Measurements from ENCODE around the gene PRPF40A. TPM values are rescaled to one million over a fixed set of nuclear protein-coding genes. Genes with fewer than 3 reads are reported as not detected.

The PRPF40A gene
- total and polyA plus RNA-seq, 2 experiments from 2014 or later, result 254 to 261 TPM

DNA sequence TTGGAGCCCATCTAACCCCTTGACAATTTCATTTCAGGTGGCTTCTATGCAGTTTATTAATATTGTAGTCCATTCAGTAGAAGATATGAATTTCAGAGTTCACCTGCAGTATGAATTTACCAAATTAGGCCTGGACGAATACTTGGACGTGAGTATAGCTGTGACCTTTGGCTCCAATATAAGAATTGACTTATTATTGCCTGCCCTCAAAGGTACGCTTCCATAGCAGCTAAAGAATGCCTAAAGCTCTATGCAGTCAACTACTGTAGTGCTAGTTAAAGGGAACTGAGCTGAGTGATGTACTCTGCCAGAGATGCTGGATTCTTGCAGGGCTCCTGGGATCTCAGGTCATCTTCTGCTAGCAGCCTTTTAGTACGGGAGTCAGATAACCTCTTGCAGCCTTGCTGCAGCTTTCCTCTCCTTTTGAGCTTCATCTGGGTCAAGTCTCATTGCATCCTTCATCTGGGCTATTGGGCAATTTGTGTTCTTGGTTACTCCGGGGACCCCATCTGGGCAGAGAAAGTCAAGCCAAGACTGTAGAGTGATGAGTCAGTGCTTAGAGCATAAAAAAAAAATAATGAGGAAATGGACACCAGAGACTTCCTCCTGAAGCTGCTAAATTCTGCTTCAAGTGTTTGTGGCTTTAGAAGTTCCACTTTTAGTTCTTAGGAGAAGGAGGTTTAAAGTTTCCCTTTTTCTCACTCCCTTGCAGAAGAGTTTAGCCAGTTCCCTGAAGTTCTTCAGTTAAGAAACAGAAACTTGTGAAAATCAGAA is 105.6 kb downstream of the PRPF40A start (continued):
- TF ChIP-seq, protein P1, sequence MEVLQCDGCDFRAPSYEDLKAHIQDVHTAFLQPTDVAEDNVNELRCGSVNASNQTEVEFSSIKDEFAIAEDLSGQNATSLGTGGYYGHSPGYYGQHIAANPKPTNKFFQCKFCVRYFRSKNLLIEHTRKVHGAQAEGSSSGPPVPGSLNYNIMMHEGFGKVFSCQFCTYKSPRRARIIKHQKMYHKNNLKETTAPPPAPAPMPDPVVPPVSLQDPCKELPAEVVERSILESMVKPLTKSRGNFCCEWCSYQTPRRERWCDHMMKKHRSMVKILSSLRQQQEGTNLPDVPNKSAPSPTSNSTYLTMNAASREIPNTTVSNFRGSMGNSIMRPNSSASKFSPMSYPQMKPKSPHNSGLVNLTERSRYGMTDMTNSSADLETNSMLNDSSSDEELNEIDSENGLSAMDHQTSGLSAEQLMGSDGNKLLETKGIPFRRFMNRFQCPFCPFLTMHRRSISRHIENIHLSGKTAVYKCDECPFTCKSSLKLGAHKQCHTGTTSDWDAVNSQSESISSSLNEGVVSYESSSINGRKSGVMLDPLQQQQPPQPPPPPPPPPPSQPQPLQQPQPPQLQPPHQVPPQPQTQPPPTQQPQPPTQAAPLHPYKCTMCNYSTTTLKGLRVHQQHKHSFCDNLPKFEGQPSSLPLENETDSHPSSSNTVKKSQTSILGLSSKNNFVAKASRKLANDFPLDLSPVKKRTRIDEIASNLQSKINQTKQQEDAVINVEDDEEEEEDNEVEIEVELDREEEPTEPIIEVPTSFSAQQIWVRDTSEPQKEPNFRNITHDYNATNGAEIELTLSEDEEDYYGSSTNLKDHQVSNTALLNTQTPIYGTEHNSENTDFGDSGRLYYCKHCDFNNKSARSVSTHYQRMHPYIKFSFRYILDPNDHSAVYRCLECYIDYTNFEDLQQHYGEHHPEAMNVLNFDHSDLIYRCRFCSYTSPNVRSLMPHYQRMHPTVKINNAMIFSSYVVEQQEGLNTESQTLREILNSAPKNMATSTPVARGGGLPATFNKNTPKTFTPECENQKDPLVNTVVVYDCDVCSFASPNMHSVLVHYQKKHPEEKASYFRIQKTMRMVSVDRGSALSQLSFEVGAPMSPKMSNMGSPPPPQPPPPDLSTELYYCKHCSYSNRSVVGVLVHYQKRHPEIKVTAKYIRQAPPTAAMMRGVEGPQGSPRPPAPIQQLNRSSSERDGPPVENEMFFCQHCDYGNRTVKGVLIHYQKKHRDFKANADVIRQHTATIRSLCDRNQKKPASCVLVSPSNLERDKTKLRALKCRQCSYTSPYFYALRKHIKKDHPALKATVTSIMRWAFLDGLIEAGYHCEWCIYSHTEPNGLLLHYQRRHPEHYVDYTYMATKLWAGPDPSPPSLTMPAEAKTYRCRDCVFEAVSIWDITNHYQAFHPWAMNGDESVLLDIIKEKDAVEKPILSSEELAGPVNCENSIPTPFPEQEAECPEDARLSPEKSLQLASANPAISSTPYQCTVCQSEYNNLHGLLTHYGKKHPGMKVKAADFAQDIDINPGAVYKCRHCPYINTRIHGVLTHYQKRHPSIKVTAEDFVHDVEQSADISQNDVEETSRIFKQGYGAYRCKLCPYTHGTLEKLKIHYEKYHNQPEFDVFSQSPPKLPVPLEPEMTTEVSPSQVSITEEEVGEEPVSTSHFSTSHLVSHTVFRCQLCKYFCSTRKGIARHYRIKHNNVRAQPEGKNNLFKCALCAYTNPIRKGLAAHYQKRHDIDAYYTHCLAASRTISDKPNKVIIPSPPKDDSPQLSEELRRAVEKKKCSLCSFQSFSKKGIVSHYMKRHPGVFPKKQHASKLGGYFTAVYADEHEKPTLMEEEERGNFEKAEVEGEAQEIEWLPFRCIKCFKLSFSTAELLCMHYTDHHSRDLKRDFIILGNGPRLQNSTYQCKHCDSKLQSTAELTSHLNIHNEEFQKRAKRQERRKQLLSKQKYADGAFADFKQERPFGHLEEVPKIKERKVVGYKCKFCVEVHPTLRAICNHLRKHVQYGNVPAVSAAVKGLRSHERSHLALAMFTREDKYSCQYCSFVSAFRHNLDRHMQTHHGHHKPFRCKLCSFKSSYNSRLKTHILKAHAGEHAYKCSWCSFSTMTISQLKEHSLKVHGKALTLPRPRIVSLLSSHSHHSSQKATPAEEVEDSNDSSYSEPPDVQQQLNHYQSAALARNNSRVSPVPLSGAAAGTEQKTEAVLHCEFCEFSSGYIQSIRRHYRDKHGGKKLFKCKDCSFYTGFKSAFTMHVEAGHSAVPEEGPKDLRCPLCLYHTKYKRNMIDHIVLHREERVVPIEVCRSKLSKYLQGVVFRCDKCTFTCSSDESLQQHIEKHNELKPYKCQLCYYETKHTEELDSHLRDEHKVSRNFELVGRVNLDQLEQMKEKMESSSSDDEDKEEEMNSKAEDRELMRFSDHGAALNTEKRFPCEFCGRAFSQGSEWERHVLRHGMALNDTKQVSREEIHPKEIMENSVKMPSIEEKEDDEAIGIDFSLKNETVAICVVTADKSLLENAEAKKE (CRISPR knock-in tag; IDR thresholded peaks at IDR 0.05), result no peak
- TF ChIP-seq NANOG (IDR thresholded peaks at IDR 0.05; ENCODE audit: borderline replicate concordance), result no peak
- TF ChIP-seq POLR2AphosphoS5 (IDR thresholded peaks at IDR 0.05; ENCODE audit: low read depth), result no peak

DNA sequence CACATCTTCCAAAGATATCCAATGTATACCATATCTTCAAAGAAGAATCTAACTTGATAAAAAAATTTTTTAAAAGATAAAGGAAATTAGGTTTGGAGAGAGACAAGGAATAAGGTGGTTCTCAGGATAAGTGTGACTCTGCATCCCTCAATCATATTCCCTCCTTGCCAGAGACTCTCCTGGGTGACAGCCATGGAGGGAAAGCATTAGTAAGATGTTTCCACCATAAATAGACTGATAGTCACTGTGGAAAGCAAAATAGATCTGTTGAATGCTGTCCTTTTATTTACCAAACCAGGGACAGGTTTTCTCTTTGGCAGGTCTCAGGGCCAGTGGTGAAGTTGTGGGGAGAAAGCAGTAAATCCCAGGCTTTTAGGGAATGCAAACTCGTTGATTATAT is 107.6 kb downstream of the PRPF40A start:
- peaks cover 1% of the 10 kb centered on the region for H3K27me3 Mint-ChIP-seq (ENCODE audit: insufficient read depth, low read depth, poor library complexity)
- Histone ChIP-seq H3K27me3 (ENCODE audit: insufficient read depth) (no peaks in the 10 kb centered on the region), H3K4me2 (no peak overlapping the region), H3K79me2 (replicated peaks; ENCODE audit: insufficient read depth) (no peaks in the 10 kb centered on the region), H3K4me1 (ENCODE audit: insufficient read depth) (no peaks in the 10 kb centered on the region), H4K20me1 (replicated peaks; ENCODE audit: insufficient read depth) (peaks cover 2% of the 10 kb centered on the region; the same call in 1 of the 2 replicates), H3K36me3 (ENCODE audit: insufficient read depth) (0 out of 2 replicates have a peak, but pooled peaks cover 5% of the 10 kb centered on the region), H3F3A (replicated peaks; ENCODE audit: low read depth) (no peaks in the 10 kb centered on the region), H3K4me3 (no peak overlapping the region), H3K27ac (ENCODE audit: low read depth) (no peak overlapping the region), H2AFZ (no peak overlapping the region), H3K9me2 (ENCODE audit: insufficient read depth) (no peaks in the 10 kb centered on the region)
- H3K4me3 Mint-ChIP-seq, result no peak overlapping the region
- DNase-seq (ENCODE audit: low spot score) (no peak), ATAC-seq (no peak)
- no peaks in the 10 kb centered on the region for H3K9me3 Mint-ChIP-seq
- peaks cover 4% of the 10 kb centered on the region; the same call in 1 of the 3 replicates for H3K4me1 Mint-ChIP-seq
- TF ChIP-seq POLR2AphosphoS5 (IDR thresholded peaks at IDR 0.05; ENCODE audit: low read depth), result no peak
- H3K36me3 Mint-ChIP-seq (ENCODE audit: low read depth), result peaks cover 15% of the 10 kb centered on the region
- no peak overlapping the region for H3K27ac Mint-ChIP-seq
